Kidney epithelial cell (primary cell): ENCODE measurements around the gene DPAGT1. TPM values are rescaled to one million over a fixed set of nuclear protein-coding genes. Genes with fewer than 3 reads are reported as not detected.

Experiments used
- DNase-seq: peaks from one replicate; pipeline ENCODE4 v3.0.0-alpha.2; 2010; ENCODE audit warnings: low read depth
- H3K27me3 ChIP-seq: 2 replicates; pipeline ENCODE4 v1.6.0; 2011; ENCODE audit warnings: low read length; ENCODE audit not compliant: control insufficient read depth, insufficient read depth
- H3K36me3 ChIP-seq: 2 replicates; pipeline ENCODE4 v1.5.1; 2011; ENCODE audit warnings: low read length; ENCODE audit not compliant: control insufficient read depth, insufficient read depth
- H3K4me3 ChIP-seq: 2 replicates; pipeline ENCODE4 v1.5.1; 2011; ENCODE audit warnings: low read depth, mild to moderate bottlenecking, control low read depth, low read length
- total RNA-seq: library from RNA; depleted of rRNA; stranded (reverse); fragments of >200 nt; gene quantifications from 2 replicates; pipeline ENCODE4 v1.2.3, GENCODE V29; 2015
- TF ChIP-seq, protein P1 (sequence below): IDR thresholded peaks from 2 replicates; pipeline ENCODE4 v1.5.1; 2011; ENCODE audit warnings: mild to moderate bottlenecking, moderate library complexity, low read length, control low read depth, inconsistent platforms; ENCODE audit not compliant: insufficient read depth, poor library complexity, severe bottlenecking

Gene DPAGT1
- 16.4 and 26.6 TPM in 2 replicates for total RNA-seq

DNA sequence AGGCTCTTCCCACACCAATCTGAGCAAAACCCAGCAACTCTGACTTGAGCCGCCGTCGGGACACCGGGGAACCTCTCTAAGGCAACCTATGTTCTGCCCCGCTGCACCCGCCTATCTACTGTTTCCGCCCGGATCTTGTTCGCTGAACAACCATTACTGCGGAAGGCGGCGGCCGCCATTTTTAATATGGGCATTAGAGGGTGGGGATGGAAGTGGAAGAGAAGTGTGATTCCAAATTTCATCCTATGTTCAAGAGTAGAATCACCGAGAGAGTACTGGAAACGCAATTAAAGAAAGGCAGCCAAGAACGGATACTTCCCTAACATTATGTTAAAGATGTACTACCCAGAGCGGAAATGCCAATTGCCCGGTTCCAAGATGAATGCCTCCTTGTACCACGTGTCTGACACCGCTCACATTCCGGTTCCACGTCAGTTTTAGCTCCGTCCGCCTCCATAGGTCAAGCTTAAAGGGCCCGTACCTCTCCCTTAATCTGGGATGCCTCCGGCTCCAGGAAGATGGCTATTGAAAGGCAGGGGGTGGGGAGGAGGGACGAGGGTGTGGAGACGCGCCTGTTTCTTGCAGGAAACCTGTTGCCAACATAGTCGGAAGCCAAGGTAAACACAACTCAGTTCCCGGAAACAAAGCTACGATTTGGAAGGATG is at the start of gene DPAGT1:
Gene DPAGT1 (minus strand): TSS at position 95 of the 665 bp plus-strand sequence. CDS start 198 bp downstream, outside the sequence.
- peak within 1 kb of the TSS; percentile 76 for H3K4me3 ChIP-seq
- DNase-seq, result peak; percentile 85
- TF ChIP-seq, protein P1, sequence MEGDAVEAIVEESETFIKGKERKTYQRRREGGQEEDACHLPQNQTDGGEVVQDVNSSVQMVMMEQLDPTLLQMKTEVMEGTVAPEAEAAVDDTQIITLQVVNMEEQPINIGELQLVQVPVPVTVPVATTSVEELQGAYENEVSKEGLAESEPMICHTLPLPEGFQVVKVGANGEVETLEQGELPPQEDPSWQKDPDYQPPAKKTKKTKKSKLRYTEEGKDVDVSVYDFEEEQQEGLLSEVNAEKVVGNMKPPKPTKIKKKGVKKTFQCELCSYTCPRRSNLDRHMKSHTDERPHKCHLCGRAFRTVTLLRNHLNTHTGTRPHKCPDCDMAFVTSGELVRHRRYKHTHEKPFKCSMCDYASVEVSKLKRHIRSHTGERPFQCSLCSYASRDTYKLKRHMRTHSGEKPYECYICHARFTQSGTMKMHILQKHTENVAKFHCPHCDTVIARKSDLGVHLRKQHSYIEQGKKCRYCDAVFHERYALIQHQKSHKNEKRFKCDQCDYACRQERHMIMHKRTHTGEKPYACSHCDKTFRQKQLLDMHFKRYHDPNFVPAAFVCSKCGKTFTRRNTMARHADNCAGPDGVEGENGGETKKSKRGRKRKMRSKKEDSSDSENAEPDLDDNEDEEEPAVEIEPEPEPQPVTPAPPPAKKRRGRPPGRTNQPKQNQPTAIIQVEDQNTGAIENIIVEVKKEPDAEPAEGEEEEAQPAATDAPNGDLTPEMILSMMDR, result no peak
- no peaks in the 10 kb centered on the region for H3K27me3 ChIP-seq
- peaks cover 2% of the 10 kb centered on the region for H3K36me3 ChIP-seq

DNA sequence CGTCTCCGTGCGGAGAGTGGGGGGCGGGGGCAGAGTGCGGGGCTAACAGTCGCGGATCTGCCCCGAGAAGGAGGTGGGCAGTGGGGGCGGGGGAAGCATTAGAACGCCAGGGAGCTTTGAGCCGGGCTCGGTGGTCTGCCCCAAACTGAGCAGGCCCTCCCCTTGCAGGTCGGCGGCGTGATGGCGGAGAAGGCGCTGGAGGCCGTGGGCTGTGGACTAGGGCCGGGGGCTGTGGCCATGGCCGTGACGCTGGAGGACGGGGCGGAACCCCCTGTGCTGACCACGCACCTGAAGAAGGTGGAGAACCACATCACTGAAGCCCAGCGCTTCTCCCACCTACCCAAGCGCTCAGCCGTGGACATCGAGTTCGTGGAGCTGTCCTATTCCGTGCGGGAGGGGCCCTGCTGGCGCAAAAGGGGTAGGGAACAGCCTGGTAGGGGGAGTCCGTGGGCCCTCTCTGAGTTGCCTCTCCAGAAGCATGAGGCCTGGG is 48.2 kb upstream of the DPAGT1 start:
- Histone ChIP-seq H3K36me3 (no peaks in the 10 kb centered on the region), H3K4me3 (peak overlapping the region; percentile 42), H3K27me3 (peaks cover 37% of the 10 kb centered on the region)
- TF ChIP-seq, protein P1, result no peak
- no peak for DNase-seq

DNA sequence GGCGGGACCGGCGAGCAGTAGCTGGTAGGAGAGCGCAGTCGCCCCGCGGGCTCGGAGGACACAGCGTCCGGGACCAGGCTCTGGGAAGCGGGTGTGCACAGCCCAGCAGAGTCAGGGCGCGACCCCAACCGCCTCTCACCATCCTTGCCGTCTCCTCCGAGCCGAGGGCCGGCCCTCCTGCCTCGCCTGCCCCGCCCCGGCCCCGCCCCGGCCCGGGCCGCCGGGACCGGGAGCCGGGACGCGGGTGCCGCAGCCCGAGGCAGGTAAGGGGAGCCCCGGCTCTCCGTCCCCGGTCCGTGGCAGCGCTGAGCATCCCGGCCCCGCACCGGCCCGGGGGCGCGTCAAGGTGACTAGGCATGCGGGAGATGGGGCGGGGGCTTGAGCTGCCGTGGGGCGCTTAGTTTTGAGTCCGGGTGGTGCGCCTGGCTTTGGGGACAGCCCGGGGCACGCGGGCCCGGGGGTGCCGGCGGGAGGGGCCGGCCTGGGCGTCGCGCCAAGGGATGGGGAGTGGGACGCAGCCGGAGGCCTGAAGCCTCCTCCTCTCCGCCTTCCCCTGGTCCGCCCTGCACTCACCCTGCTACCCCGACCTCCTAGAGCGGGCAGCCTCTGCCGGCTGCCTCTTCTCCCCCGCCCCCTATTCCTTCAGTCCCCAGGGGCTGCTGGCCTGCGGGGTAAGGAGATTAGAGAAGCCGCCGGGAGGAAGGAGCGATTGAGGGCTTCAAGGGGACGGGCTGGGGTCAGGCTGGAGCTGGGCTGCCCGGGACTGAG is 47.5 kb upstream of the DPAGT1 start, which contains the start of gene ABCG4:
Gene ABCG4 (plus strand): TSS at position 35 of the 768 bp plus-strand sequence. CDS start 914 bp downstream, outside the sequence.
- TF ChIP-seq, protein P1, result no peak
- peak within 1 kb of the TSS; percentile 42 for H3K4me3 ChIP-seq
- DNase-seq, result no peak
- H3K36me3 ChIP-seq, result no peaks in the 10 kb centered on the region
- H3K27me3 ChIP-seq, result peaks cover 31% of the 10 kb centered on the region

DNA sequence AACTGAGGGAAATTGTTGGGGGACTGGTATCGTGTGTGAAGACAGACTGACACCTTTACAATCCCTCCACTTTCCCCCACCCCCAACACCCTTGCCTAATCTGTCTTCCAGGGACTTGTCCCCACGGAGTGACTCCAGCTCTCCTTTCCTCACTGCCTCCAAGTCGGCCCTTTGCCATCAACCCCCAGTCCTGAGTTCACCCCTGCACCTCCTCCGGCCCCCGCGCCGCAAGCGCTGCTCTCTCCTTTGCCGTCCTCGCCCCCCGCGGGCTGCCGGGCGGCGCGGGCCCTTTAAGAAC is 47.0 kb upstream of the DPAGT1 start:
- H3K36me3 ChIP-seq, result no peaks in the 10 kb centered on the region

DNA sequence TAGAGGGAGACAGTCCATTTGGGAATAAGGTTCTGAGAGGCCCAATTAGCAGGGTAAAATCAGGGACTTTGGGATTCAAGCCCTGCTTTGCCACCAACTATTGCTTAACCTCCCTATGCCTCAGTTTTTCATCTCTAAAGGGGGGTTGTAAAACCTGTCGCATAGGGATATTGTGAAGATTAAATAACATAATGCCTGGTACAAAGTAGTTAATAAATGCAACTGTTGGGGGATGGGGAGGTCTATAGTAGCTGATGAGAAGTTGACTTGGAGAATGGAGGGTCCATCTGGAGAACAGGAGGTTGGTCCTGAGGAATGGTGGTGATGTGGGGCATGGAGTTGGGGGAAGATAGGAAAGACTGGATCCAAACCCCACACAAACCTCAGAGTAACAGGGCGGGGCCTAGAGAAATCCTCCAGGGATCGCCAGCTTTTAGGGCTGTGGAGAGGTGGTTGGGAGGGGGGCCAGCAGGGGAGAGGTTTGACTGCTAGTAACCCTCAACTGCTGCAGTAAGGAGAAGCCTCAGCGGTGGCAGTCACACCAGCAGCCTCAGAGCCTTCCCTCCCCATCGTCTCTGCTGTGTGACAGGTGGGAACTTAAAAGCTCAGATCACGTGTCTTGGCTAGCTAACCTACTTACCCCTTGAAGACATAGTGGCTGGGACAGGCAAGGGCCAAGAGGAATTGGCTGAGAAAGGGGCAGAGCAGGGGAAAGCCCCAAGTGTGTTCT is 46.1 kb upstream of the DPAGT1 start:
- DNase-seq, result no peak
- peaks cover 30% of the 10 kb centered on the region for H3K27me3 ChIP-seq
- H3K4me3 ChIP-seq, result no peak overlapping the region
- TF ChIP-seq, protein P1, result no peak
- no peaks in the 10 kb centered on the region for H3K36me3 ChIP-seq

More for the DNA sequence above, 47.0 kb upstream of the DPAGT1 start:
- TF ChIP-seq, protein P1, result no peak
- peak overlapping the region; percentile 42 for H3K4me3 ChIP-seq
- no peak for DNase-seq
- peaks cover 30% of the 10 kb centered on the region for H3K27me3 ChIP-seq
